A673 (cell line): ENCODE results near the gene PSMB5. TPM values are rescaled to one million over a fixed set of nuclear protein-coding genes. Genes with fewer than 3 reads are reported as not detected.

Experiments
- BruUV-seq: library from RNA; stranded (reverse); fragments of 400-500 nt; replicated peaks from 2 replicates; lab custom pipeline; 2021; lab: Mats Ljungman, UMichigan
- CTCF ChIA-PET: fragments of 300-600 bp; sonication (Branson Sonifier 250); formaldehyde crosslinking; loops from one replicate; lab custom pipeline; 2022; ENCODE audit warnings: antibody characterized with exemption; lab: Charles Lee
- POLR2A ChIA-PET: fragments of 300-600 bp; sonication (Branson Sonifier 250); formaldehyde crosslinking; loops from one replicate; lab custom pipeline; 2022; ENCODE audit warnings: antibody characterized with exemption; ENCODE audit not compliant: low non-redundant PET; lab: Charles Lee
- DNase-seq: peaks from one replicate; pipeline ENCODE4 v3.0.0-alpha.2; 2015; ENCODE audit warnings: low spot score
- H3K27ac ChIP-seq: fragments of 200-600 bp; sonication (generic); 2 replicates; pipeline ENCODE4 v1.5.1; 2016; ENCODE audit warnings: mixed run types, low read depth, mild to moderate bottlenecking, mixed read lengths, antibody characterized with exemption, low read length; ENCODE audit not compliant: poor library complexity, severe bottlenecking
- H3K27me3 ChIP-seq: fragments of 200-600 bp; sonication (generic); replicated peaks from 2 replicates; pipeline ENCODE4 v1.6.1; 2017; ENCODE audit warnings: mixed run types, low read depth, mild to moderate bottlenecking, mixed read lengths, antibody characterized with exemption, low read length; ENCODE audit not compliant: insufficient read depth, poor library complexity
- H3K36me3 ChIP-seq: fragments of 200-600 bp; sonication (generic); 2 replicates; pipeline ENCODE4 v1.6.1; 2016; ENCODE audit warnings: mixed run types, mild to moderate bottlenecking, mixed read lengths, antibody characterized with exemption, low read length; ENCODE audit not compliant: insufficient read depth, poor library complexity, severe bottlenecking
- H3K4me1 ChIP-seq: fragments of 200-600 bp; sonication (generic); 2 replicates; pipeline ENCODE4 v1.6.1; 2017; ENCODE audit warnings: mixed run types, mild to moderate bottlenecking, mixed read lengths, antibody characterized with exemption, low read length; ENCODE audit not compliant: insufficient read depth, poor library complexity, severe bottlenecking
- H3K4me3 ChIP-seq: fragments of 200-600 bp; sonication (generic); 2 replicates; pipeline ENCODE4 v1.5.1; 2016; ENCODE audit warnings: low read depth, mixed run types, mild to moderate bottlenecking, mixed read lengths, low read length; ENCODE audit not compliant: poor library complexity, severe bottlenecking
- H3K9me3 ChIP-seq: fragments of 200-600 bp; sonication (generic); 2 replicates; pipeline ENCODE4 v1.6.1; 2016; ENCODE audit warnings: mixed run types, low read depth, mild to moderate bottlenecking, mixed read lengths, antibody characterized with exemption, low read length; ENCODE audit not compliant: poor library complexity, severe bottlenecking
- CTCF ChIP-seq: fragments of 300-800, 200-600 bp; sonication (generic); conservative IDR thresholded peaks from 2 replicates; pipeline ENCODE4 v1.5.1; 2017; ENCODE audit warnings: low read depth, mild to moderate bottlenecking, antibody characterized with exemption, low read length, moderate library complexity, mixed read lengths
- EZH2 ChIP-seq: fragments of 200-600 bp; sonication (generic); IDR thresholded peaks from 2 replicates; pipeline ENCODE4 v1.6.1; 2017; ENCODE audit warnings: borderline replicate concordance, low read depth, mild to moderate bottlenecking, mixed read lengths, antibody characterized with exemption, low read length; ENCODE audit not compliant: poor library complexity, severe bottlenecking
- intact Hi-C: fragments of 100-400 bp; cut with micrococcal nuclease; formaldehyde crosslinking; loops from one replicate; pipeline ENCODE4 v1.10.0; 2022; ENCODE audit not compliant: unreplicated experiment
- total RNA-seq: library from RNA; stranded (reverse); gene quantifications from 2 replicates; pipeline ENCODE4 v1.2.3, GENCODE V29; 2021

Gene PSMB5
- total RNA-seq, 1 experiment from 2014 or later = 500 TPM

- no TSS peak for BruUV-seq
Observed at GRCh38 chr14:23025151-23025814, 9.4 kb downstream of the PSMB5 start.

GRCh38 chr14:23024612-23025075 is 10.1 kb downstream of the PSMB5 start:
- H3K4me3 ChIP-seq = no peak overlapping the region
- CTCF ChIA-PET = interaction anchor here (0.8 to 2.0 kb wide), 3 partner anchors 18 to 32 kb away, joined by 3 to 13 read pairs (median 6); no protein-coding TSS in a partner anchor
- DNase-seq = peak; percentile 75
- H3K27ac ChIP-seq = peak overlapping the region; percentile 95
- TF ChIP-seq EZH2 = no peak
- TF ChIP-seq CTCF = no peak
- no TSS peak for BruUV-seq
- no peaks in the 10 kb centered on the region for H3K27me3 ChIP-seq
- peaks cover 80% of the 10 kb centered on the region for H3K4me1 ChIP-seq
- POLR2A ChIA-PET = interaction anchor here (2.2 kb wide), 1 partner anchor 18 kb away, joined by 22 read pairs; no protein-coding TSS in a partner anchor
- H3K9me3 ChIP-seq = no peaks in the 10 kb centered on the region
- peaks cover 31% of the 10 kb centered on the region for H3K36me3 ChIP-seq
- intact Hi-C loops = no loop called here

More at GRCh38 chr14:23025151-23025814, 9.4 kb downstream of the PSMB5 start:
- ChIA-PET POLR2A (interaction anchor here (0.5 to 2.2 kb wide), 2 partner anchors 15 to 18 kb away, joined by 8 to 22 read pairs; no protein-coding TSS in a partner anchor), CTCF (interaction anchor here (0.8 to 2.0 kb wide), 5 partner anchors 18 to 44 kb away, joined by 3 to 13 read pairs (median 6); no protein-coding TSS in a partner anchor)
- Histone ChIP-seq H3K27ac (peak overlapping the region; percentile 95), H3K36me3 (peaks cover 33% of the 10 kb centered on the region), H3K27me3 (no peaks in the 10 kb centered on the region), H3K9me3 (no peaks in the 10 kb centered on the region), H3K4me3 (no peak overlapping the region), H3K4me1 (peaks cover 80% of the 10 kb centered on the region)
- DNase-seq = peak; percentile 98
- intact Hi-C loops = no loop called here
- no peak for TF ChIP-seq EZH2
- no peak for TF ChIP-seq CTCF

GRCh38 chr14:23023795-23024152 is 10.9 kb downstream of the PSMB5 start:
- Histone ChIP-seq H3K9me3 (no peaks in the 10 kb centered on the region), H3K4me3 (no peak overlapping the region), H3K27me3 (no peaks in the 10 kb centered on the region), H3K4me1 (peaks cover 74% of the 10 kb centered on the region), H3K27ac (peak overlapping the region; percentile 95), H3K36me3 (peaks cover 23% of the 10 kb centered on the region)
- CTCF ChIA-PET = interaction anchor here (2.0 kb wide), 1 partner anchor 29 kb away, joined by 13 read pairs; no protein-coding TSS in a partner anchor
- intact Hi-C loops = no loop called here
- no TSS peak for BruUV-seq
- no peak for TF ChIP-seq CTCF
- TF ChIP-seq EZH2 = no peak
- POLR2A ChIA-PET = interaction anchor here (0.7 kb wide), 1 partner anchor 1149 kb away, joined by 4 read pairs; no protein-coding TSS in a partner anchor
- DNase-seq = no peak
